HepG2 (cell line): ENCODE results near the gene SPINDOC. TPM values are rescaled to one million over a fixed set of nuclear protein-coding genes. Genes with fewer than 3 reads are reported as not detected.

Source experiments
- ADNP ChIP-seq: sonication (generic); formaldehyde crosslinking; IDR thresholded peaks from 2 replicates; pipeline ENCODE4 v1.4.0; 2020; ENCODE audit warnings: missing genetic modification reagents
- AGO1 ChIP-seq: fragments of 200-400 bp; formaldehyde crosslinking; IDR thresholded peaks from 2 replicates; pipeline ENCODE4 v1.6.1; 2017; ENCODE audit warnings: mild to moderate bottlenecking, low read depth, low read length, moderate library complexity; ENCODE audit not compliant: poor library complexity, severe bottlenecking
- CBX2 ChIP-seq, 2 experiments: fragments of 200-600 bp in 1 of 2; sonication (generic); formaldehyde crosslinking in 1 of 2; IDR thresholded peaks; 2 replicates each; pipeline versions ENCODE4 v1.7.0 to v1.8.1; 2018 to 2022; ENCODE audit warnings: low read depth in 2 of 2, low read length in 1 of 2, mild to moderate bottlenecking in 1 of 2, missing genetic modification reagents in 1 of 2
- EHMT2 ChIP-seq: fragments of 200-600 bp; sonication (generic); IDR thresholded peaks from 2 replicates; pipeline ENCODE4 v1.7.0; 2017; ENCODE audit warnings: antibody characterized with exemption, low read depth, low read length, borderline replicate concordance
- HDAC6 ChIP-seq: fragments of 200-600 bp; sonication (generic); IDR thresholded peaks from 2 replicates; pipeline ENCODE4 v1.7.0; 2017; ENCODE audit warnings: mild to moderate bottlenecking, antibody characterized with exemption, low read length, low read depth
- HOXD1 ChIP-seq: sonication (generic); formaldehyde crosslinking; IDR thresholded peaks from 2 replicates; pipeline ENCODE4 v1.5.0; 2020; ENCODE audit warnings: missing genetic modification reagents
- KAT8 ChIP-seq: IDR thresholded peaks from 2 replicates; pipeline ENCODE4 v1.6.1; 2016; ENCODE audit warnings: missing genetic modification reagents, missing compliant biosample characterization
- MEIS2 ChIP-seq: sonication (generic); formaldehyde crosslinking; IDR thresholded peaks from 2 replicates; pipeline ENCODE4 v1.9.0; 2021; ENCODE audit warnings: mild to moderate bottlenecking, missing genetic modification reagents
- MLLT10 ChIP-seq: sonication (generic); formaldehyde crosslinking; IDR thresholded peaks from 2 replicates; pipeline ENCODE4 v1.4.0; 2020; ENCODE audit warnings: missing genetic modification reagents
- MXI1 ChIP-seq: IDR thresholded peaks from 3 replicates; pipeline ENCODE4 v1.6.1; 2012; ENCODE audit warnings: low read depth, low read length, inconsistent platforms, borderline replicate concordance
- XBP1 ChIP-seq: sonication (generic); formaldehyde crosslinking; IDR thresholded peaks from 2 replicates; pipeline ENCODE4 v1.5.0; 2020; ENCODE audit warnings: missing genetic modification reagents
- ZHX2 ChIP-seq, 2 experiments: sonication (generic) in 1 of 2; formaldehyde crosslinking in 1 of 2; IDR thresholded peaks; 2 replicates each; pipeline versions ENCODE4 v1.6.1 to v1.9.0; 2014 to 2022; ENCODE audit warnings: antibody characterized with exemption in 1 of 2, borderline replicate concordance in 1 of 2, inconsistent platforms in 1 of 2, low read depth in 1 of 2, missing genetic modification reagents in 1 of 2
- ZMAT3 ChIP-seq: sonication (generic); formaldehyde crosslinking; conservative IDR thresholded peaks from 2 replicates; pipeline ENCODE4 v1.7.0; 2021; ENCODE audit warnings: missing genetic modification reagents
- ZNF224 ChIP-seq: sonication (generic); formaldehyde crosslinking; IDR thresholded peaks from 2 replicates; pipeline ENCODE4 v1.5.0; 2020; ENCODE audit warnings: mild to moderate bottlenecking, missing genetic modification reagents
- ZNF234 ChIP-seq: sonication (generic); formaldehyde crosslinking; conservative IDR thresholded peaks from 2 replicates; pipeline ENCODE4 v1.5.1; 2020; ENCODE audit warnings: mild to moderate bottlenecking, missing genetic modification reagents
- ZNF24 ChIP-seq: fragments of 450-650 bp; IDR thresholded peaks from 2 replicates; pipeline ENCODE4 v1.6.1; 2017; ENCODE audit warnings: antibody characterized with exemption, mild to moderate bottlenecking
- ZNF263 ChIP-seq: sonication (generic); formaldehyde crosslinking; IDR thresholded peaks from 2 replicates; pipeline ENCODE4 v1.4.0; 2020; ENCODE audit warnings: missing genetic modification reagents
- ZNF282 ChIP-seq: fragments of 450-650 bp; IDR thresholded peaks from 2 replicates; pipeline ENCODE4 v1.6.1; 2018; ENCODE audit not compliant: partially characterized antibody
- polyA plus RNA-seq, 8 experiments: library from polyadenylated mRNA; depleted of rRNA in 3 of 8; stranded (reverse) in 7 of 8; unstranded in 1 of 8; fragments of >200 nt; fragmentation: Illumina TruSeq in 4 of 8; extraction: Trizol in 4 of 8; gene quantifications; 2 replicates each; pipeline versions ENCODE4 v1.2.1 to v1.2.3, GENCODE V29; 2011 to 2016; ENCODE audit warnings: low read depth in 4 of 8, missing spikeins in 1 of 8, mixed read lengths in 1 of 8; ENCODE audit not compliant: insufficient read depth in 1 of 8
- total RNA-seq, 5 experiments: library from RNA; depleted of rRNA; stranded (reverse); fragments of >200 nt; fragmentation: Illumina TruSeq; extraction: Trizol; gene quantifications; 2 replicates each; pipeline ENCODE4 v1.2.3, GENCODE V29; 2016; ENCODE audit warnings: low read depth in 1 of 5

SPINDOC gene
- total and polyA plus RNA-seq, 2 of the 13 experiments (the other 11 are each of a cell fraction or from before 2014, with no cell fraction given), result 21.4 to 29.9 TPM

- TF ChIP-seq ZMAT3 (CRISPR knock-in tag) (no peak), ZNF224 (CRISPR knock-in tag) (no peak), MLLT10 (no peak), ZNF234 (CRISPR knock-in tag) (no peak), ZNF263 (CRISPR knock-in tag) (peak; percentile 69), ZNF282 (no peak), ADNP (no peak), KAT8 (CRISPR knock-in tag) (peak; percentile 77), XBP1 (CRISPR knock-in tag) (no peak), CBX2 (IDR thresholded peaks at IDR 0.05; ENCODE audit: low read depth, low read length) (no peak), CBX2 (CRISPR knock-in tag; IDR thresholded peaks at IDR 0.05; ENCODE audit: low read depth) (no peak), AGO1 (no peak), HOXD1 (CRISPR knock-in tag) (no peak), MEIS2 (CRISPR knock-in tag) (peak; percentile 61; the same call in 1 of the 2 replicates), ZHX2 (IDR thresholded peaks at IDR 0.05; ENCODE audit: low read depth) (no peak), ZHX2 (CRISPR knock-in tag; IDR thresholded peaks at IDR 0.05; ENCODE audit: borderline replicate concordance) (no peak), EHMT2 (no peak), MXI1 (peak; percentile 85; the same call in 1 of the 3 replicates), ZNF24 (no peak), HDAC6 (no peak)
Observed at GRCh38 chr11:63871962-63872799, 58.9 kb downstream of the SPINDOC start (continued).
